ENCODE measurements around the gene RABGAP1.
A peak's percentile ranks its signal among the peaks of the same experiment; 100 is the strongest.

RABGAP1 gene

DNA sequence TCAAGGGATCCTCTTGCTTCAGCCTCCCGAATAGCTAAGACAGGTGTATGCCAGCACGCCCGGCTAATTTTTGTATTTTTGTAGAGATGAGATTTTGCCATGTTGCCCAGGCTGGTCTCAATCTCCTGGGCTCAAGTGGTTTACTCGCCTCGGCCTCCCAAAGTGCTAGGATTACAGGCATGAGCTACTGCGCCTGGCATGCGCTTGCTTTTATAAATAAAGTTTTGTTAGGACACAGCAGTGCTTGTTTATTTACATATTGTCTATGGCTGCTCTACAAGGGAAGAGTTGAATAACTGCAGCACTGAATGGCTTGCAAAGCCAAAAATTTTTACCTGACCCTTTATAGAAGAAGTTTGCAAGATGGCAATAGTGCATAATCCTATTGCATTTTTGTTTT is 120.4 kb downstream of the RABGAP1 start:
- TF ChIP-seq, protein P1, sequence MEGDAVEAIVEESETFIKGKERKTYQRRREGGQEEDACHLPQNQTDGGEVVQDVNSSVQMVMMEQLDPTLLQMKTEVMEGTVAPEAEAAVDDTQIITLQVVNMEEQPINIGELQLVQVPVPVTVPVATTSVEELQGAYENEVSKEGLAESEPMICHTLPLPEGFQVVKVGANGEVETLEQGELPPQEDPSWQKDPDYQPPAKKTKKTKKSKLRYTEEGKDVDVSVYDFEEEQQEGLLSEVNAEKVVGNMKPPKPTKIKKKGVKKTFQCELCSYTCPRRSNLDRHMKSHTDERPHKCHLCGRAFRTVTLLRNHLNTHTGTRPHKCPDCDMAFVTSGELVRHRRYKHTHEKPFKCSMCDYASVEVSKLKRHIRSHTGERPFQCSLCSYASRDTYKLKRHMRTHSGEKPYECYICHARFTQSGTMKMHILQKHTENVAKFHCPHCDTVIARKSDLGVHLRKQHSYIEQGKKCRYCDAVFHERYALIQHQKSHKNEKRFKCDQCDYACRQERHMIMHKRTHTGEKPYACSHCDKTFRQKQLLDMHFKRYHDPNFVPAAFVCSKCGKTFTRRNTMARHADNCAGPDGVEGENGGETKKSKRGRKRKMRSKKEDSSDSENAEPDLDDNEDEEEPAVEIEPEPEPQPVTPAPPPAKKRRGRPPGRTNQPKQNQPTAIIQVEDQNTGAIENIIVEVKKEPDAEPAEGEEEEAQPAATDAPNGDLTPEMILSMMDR (IDR thresholded peaks at IDR 0.05; ENCODE audit: low read depth, low read length), result no peak
- no peak for DNase-seq (ENCODE audit: extremely low read depth, low read depth)

DNA sequence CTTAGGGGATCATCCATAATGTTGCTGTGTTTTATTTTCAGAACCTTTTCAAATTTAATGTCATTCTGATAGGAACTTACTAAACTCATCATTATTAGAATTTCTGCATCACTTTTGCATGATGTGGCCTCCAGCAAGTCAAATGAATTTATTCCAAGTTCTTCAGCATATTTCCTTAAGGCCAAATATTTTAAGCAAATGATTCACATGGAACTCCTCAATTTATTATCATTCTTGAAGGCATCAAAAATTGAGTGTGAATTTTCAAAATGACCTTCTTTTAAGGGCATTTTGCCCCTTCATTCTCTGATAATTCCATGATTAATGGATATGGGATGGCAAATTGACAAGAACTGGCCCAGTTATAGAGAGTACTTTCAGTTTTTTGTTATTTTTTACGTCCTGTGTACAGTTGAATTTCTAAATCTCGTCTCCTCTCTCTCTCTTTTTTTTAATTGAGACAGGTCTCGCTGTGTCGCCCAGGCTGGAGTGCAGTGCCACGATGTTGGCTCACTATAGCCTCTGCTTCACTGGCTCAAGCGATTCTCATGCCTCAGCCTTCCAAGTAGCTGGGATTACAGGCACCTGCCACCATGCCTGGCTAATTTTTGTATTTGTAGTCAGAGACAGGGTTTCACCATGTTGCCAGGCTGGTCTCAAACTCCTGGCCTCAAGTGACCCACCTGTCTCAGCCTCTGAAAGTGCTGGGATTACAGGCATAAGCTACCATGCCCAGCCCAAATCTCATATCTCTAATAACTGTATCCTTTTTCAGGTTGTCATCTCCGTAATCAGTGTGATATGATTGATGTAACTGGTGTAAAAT is 121.7 kb downstream of the RABGAP1 start:
- TF ChIP-seq, protein P1 (IDR thresholded peaks at IDR 0.05; ENCODE audit: low read depth, low read length), result no peak
- DNase-seq (ENCODE audit: extremely low read depth, low read depth), result no peak

DNA sequence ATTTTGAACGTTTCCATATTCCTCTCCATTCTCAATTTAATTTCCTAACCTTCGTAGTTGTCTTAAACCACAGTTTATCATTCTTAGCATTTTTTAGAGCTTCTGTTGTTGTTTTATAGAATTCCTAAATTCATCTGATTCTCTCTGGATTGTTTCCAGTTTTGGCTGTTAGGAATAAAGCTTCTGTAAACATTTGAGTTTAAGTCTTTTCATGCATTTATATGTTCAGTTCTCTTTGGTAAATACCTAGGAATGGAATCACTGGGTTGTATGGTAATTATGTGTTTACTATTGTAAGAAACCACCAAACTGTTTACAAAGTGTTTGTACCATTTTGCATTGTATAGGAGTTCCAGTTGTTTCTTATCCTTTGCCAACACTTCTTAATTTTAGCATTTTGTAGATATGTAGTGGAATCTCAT is 122.4 kb downstream of the RABGAP1 start:
- peak; percentile 56 for DNase-seq (ENCODE audit: extremely low read depth, low read depth)
- TF ChIP-seq, protein P1 (IDR thresholded peaks at IDR 0.05; ENCODE audit: low read depth, low read length), result no peak

DNA sequence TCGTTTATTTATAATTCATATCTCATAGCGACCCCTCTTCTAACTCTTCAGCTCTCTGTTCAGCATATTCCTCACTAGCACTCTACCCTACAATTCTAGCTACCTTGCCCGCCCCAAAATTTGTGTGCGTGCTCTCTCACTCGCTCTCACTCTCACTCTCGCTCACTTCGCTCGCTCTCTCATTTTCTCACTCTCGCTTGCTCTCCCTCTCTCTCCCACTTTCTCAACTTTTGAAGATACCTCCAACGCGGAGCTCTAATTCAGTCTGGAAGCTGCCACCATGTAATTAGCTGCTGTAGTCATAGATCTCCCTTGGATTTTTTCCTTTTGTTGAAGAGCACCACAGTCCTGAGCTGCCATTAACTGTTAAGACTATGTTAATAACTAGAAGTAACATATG is 123.1 kb downstream of the RABGAP1 start:
- no peak for DNase-seq (ENCODE audit: extremely low read depth, low read depth)
- TF ChIP-seq, protein P1 (IDR thresholded peaks at IDR 0.05; ENCODE audit: low read depth, low read length), result no peak

DNA sequence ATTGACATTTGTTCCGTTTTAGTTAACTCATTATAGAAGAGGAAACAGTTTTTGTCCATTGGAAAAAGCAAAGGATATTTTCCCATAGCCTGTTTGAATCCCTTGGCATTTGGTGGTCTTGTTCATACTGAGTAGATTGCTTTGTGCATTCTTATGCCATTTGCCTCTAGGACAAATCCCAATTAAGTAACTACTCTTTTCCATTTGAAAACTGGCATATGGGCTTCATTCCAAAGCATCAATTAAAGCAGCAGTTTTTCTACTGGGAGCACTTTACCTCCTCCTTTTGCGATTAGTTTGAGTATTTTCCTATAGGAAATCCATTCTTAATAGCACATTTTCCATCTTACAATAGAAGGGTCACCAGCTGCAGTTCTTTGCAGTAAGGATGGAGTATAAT is 123.9 kb downstream of the RABGAP1 start:
- TF ChIP-seq, protein P1 (IDR thresholded peaks at IDR 0.05; ENCODE audit: low read depth, low read length), result no peak
- no peak for DNase-seq (ENCODE audit: extremely low read depth, low read depth)

DNA sequence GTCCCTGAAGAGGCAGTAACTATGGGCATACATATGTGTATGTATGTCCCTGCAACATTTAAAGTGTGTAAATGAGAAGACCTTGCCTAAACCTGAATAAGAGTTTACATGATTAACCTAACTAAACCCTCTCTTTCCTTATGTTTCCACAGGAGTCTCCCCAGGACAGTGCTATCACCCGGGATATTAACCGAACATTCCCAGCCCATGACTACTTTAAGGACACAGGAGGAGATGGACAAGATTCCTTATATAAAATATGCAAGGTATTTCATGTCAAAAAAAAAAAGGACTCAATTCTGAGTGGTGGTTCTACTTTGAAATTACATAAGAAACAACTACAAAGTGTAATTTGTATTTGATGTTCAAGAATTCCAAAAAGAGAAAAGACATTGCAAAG is 124.4 kb downstream of the RABGAP1 start:
- DNase-seq (ENCODE audit: extremely low read depth, low read depth), result no peak
- TF ChIP-seq, protein P1 (IDR thresholded peaks at IDR 0.05; ENCODE audit: low read depth, low read length), result no peak

DNA sequence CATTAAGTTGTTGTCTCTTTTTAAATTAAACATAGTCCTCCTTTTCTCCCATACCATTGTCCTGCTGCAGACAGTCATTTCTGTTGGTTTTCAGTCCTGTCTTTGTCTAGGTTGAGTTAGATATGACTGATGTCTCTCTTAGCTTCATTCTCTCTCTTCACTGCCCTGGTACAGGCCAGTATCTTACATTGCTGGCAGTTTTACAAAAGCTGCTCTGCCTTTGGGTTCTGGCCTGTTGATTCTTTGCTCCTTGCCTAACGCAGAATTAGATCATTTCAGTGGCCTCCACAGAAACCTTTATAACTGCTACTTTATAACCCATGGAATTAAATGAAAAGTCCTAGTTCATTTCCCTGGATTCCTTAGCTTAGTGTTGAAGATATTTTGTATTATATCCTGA is 126.3 kb downstream of the RABGAP1 start:
- TF ChIP-seq, protein P1 (IDR thresholded peaks at IDR 0.05; ENCODE audit: low read depth, low read length), result no peak
- no peak for DNase-seq (ENCODE audit: extremely low read depth, low read depth)

Data from AG09319 (cell line).